Measurements from ENCODE around the gene ADGRG4. TPM values are rescaled to one million over a fixed set of nuclear protein-coding genes. Genes with fewer than 3 reads are reported as not detected.

ADGRG4 gene
- polyA plus RNA-seq, 2 of the 4 experiments (the other 2 are of a cell fraction), result not detected

GRCh38 chrX:136251041-136251991 is 49.4 kb upstream of the ADGRG4 start, which contains the start of gene MAP7D3 (continued):
- TF ChIP-seq ESRRA (IDR thresholded peaks at IDR 0.05; ENCODE audit: borderline replicate concordance, low read length) (no peak), MAX (IDR thresholded peaks at IDR 0.05) (peak; percentile 52; the same call in 1 of the 2 replicates), PBX3 (IDR thresholded peaks at IDR 0.05) (no peak), EP300 (IDR thresholded peaks at IDR 0.05) (no peak), FOSB (CRISPR knock-in tag; IDR thresholded peaks at IDR 0.05) (no peak), BCL3 (IDR thresholded peaks at IDR 0.05) (0 out of 3 replicates have a peak, but pooled peaks have one; percentile 56), RAD21 (conservative IDR thresholded peaks at IDR 0.05 in 1 of 2, IDR thresholded peaks at IDR 0.05 in 1 of 2) (no peak), ATOH8 (CRISPR knock-in tag; IDR thresholded peaks at IDR 0.05; ENCODE audit: low read depth) (no peak), POLR2A (IDR thresholded peaks at IDR 0.05; ENCODE audit: low read length) (peak; percentile 85)

- TF ChIP-seq BCL3 (IDR thresholded peaks at IDR 0.05) (no peak), CHD4 (IDR thresholded peaks at IDR 0.05; ENCODE audit: borderline replicate concordance) (no peak)
Measured at GRCh38 chrX:136255541-136255940, 45.2 kb upstream of the ADGRG4 start.

GRCh38 chrX:136256026-136256425 is 44.7 kb upstream of the ADGRG4 start:
- WGBS (ENCODE audit: missing lambda C conversion rate), result 48% methylated on average over 7 of the region's 7 CpGs
- POLR2A ChIA-PET, result no interaction called here
- no peak for TF ChIP-seq RARB (CRISPR knock-in tag; IDR thresholded peaks at IDR 0.05)
- no peak for TF ChIP-seq CBX8 (IDR thresholded peaks at IDR 0.05)
- no peak for TF ChIP-seq EHMT2 (IDR thresholded peaks at IDR 0.05; ENCODE audit: low read depth)
- no peak for TF ChIP-seq HEYL (CRISPR knock-in tag; IDR thresholded peaks at IDR 0.05)

More at GRCh38 chrX:136255541-136255940, 45.2 kb upstream of the ADGRG4 start:
- CTCF ChIA-PET, result interaction anchor here (2.5 kb wide), 1 partner anchor 12 kb away, joined by 17 read pairs; no protein-coding TSS in a partner anchor
- no peaks in the 10 kb centered on the region for H3K9me3 ChIP-seq
- FAIRE-seq (no peak), ATAC-seq (no peak), DNase-seq (ENCODE audit: low read depth in 1 of 2, low spot score in 1 of 2) (no peak)
- peaks cover 6% of the 10 kb centered on the region for H3K4me1 ChIP-seq
- no peak overlapping the region for H3K4me3 ChIP-seq
- H3K4me2 ChIP-seq, result no peak overlapping the region
- 77% methylated on average over 5 of the region's 5 CpGs for WGBS (ENCODE audit: missing lambda C conversion rate)
- no peak overlapping the region for H3K27ac ChIP-seq
- POLR2A ChIA-PET, result no interaction called here

GRCh38 chrX:136258951-136259350 is 41.8 kb upstream of the ADGRG4 start:
- H3K9me3 ChIP-seq, result no peaks in the 10 kb centered on the region
- 100% methylated on average over 1 of the region's 1 CpG for WGBS (ENCODE audit: missing lambda C conversion rate)
- CTCF ChIA-PET, result interaction anchor here (1.5 kb wide), 1 partner anchor 9 kb away, joined by 6 read pairs; no protein-coding TSS in a partner anchor
- H3K4me2 ChIP-seq, result no peak overlapping the region
- POLR2A ChIA-PET, result no interaction called here
- ATAC-seq (no peak), FAIRE-seq (no peak), DNase-seq (ENCODE audit: low read depth in 1 of 2, low spot score in 1 of 2) (no peak)
- peaks cover 12% of the 10 kb centered on the region for H3K4me1 ChIP-seq
- no peak overlapping the region for H3K4me3 ChIP-seq
- no peak overlapping the region for H3K27ac ChIP-seq
- TF ChIP-seq GATA3 (IDR thresholded peaks at IDR 0.05; ENCODE audit: borderline replicate concordance), result no peak
- no peak for TF ChIP-seq SMC3 (IDR thresholded peaks at IDR 0.05)
- TF ChIP-seq HDAC2 (IDR thresholded peaks at IDR 0.05), result no peak
- TF ChIP-seq NFE2L2 (conservative IDR thresholded peaks at IDR 0.05; ENCODE audit: low read length), result no peak
- no peak for TF ChIP-seq FOXS1 (CRISPR knock-in tag; IDR thresholded peaks at IDR 0.05)
- TF ChIP-seq TFCP2L1 (CRISPR knock-in tag; IDR thresholded peaks at IDR 0.05), result no peak
- no peak for TF ChIP-seq USF2 (IDR thresholded peaks at IDR 0.05)
- TF ChIP-seq CEBPB (IDR thresholded peaks at IDR 0.05), result no peak
- no peak for TF ChIP-seq POLR2A (IDR thresholded peaks at IDR 0.05; ENCODE audit: low read length)
- no peak for TF ChIP-seq CHD2 (IDR thresholded peaks at IDR 0.05; ENCODE audit: low read length, partially characterized antibody)
- no peak for TF ChIP-seq SREBF2 (IDR thresholded peaks at IDR 0.05)
- TF ChIP-seq KDM1A (IDR thresholded peaks at IDR 0.05; ENCODE audit: low read depth), result no peak

More at GRCh38 chrX:136256026-136256425, 44.7 kb upstream of the ADGRG4 start:
- no peak for ATAC-seq
- no peak for FAIRE-seq
- DNase-seq (ENCODE audit: low read depth in 1 of 2, low spot score in 1 of 2), result no peak
- Histone ChIP-seq H3K9me3 (no peaks in the 10 kb centered on the region), H3K27ac (no peak overlapping the region), H3K4me1 (peaks cover 11% of the 10 kb centered on the region), H3K4me2 (no peak overlapping the region), H3K4me3 (no peak overlapping the region)
- CTCF ChIA-PET, result interaction anchor here (2.5 kb wide), 1 partner anchor 12 kb away, joined by 17 read pairs; no protein-coding TSS in a partner anchor
